GM21737 (cell line): Measurements from ENCODE around the gene NFE2L1.

Source experiments
- ATAC-seq: cut with Tn5 transposase; IDR thresholded peaks from one replicate; pipeline ENCODE4 v1.9.1; 2021; ENCODE audit warnings: mild to moderate bottlenecking, moderate library complexity; ENCODE audit not compliant: unreplicated experiment

Gene NFE2L1

DNA sequence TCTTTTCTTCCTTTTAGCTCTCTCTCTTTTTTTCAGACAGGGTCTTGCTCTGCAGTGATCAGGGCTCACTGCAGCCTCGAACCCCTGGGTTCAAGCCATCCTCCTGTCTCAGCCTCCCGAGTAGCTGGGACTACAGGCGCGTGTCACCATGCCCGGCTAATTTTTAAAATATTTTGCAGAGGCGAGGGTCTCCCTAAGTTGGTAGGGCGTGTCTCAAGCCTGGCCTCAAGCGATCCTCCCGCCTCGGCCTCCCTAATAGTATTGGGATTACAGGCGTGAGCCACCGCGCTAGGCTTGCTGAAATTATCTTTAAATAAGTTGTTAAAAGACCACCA, 58.6 kb downstream of the NFE2L1 start:
- no peak for ATAC-seq

DNA sequence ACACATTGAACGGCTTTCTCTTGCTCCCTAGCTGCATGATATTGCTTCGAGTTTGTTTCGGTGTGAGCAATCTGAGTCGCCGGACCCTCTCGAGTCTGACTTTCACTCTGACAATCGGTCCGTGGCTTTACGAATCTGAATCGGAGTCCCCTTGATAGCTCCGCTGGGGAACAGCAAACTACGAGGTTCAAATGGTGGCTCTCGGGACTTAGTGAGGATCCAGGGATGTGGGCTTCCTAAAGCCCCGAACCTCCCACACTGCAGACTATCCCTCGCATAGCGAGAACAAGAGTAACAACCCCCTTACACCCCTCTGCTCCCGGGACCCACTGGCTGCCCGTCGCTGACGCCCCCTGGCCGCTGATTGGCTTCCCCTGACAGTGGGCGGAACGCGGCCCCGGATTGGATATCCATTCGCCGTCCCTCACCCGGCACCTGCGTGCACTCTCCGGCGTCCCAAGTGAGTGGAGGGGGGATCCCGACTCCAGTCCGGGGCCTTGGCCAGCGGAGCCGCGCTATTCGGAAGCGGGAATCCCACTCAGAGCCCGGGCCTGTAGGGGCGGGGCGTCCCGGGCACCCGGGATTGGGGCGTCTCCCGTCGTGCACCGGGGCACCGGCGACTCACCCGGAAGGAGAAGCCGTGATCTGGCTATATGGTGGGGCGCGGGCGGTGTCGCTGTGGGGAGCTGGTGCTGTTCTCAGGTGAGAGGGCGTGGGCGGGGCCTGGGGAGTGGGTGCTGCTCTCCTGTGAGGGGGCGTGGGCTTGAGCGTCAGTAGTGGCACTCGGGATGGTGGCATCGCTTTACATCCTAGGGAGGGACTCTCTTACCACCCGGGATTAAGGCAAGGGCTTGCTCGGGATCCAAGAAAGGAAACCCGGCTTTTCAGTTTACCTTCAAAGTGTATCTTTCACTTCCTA, 59.2 kb downstream of the NFE2L1 start, which contains the start of gene SNX11:
Gene SNX11 (plus strand): TSS at position 630 of the 919 bp plus-strand sequence. CDS start 4,278 bp downstream, outside the sequence.
- peak; percentile 79 for ATAC-seq

DNA sequence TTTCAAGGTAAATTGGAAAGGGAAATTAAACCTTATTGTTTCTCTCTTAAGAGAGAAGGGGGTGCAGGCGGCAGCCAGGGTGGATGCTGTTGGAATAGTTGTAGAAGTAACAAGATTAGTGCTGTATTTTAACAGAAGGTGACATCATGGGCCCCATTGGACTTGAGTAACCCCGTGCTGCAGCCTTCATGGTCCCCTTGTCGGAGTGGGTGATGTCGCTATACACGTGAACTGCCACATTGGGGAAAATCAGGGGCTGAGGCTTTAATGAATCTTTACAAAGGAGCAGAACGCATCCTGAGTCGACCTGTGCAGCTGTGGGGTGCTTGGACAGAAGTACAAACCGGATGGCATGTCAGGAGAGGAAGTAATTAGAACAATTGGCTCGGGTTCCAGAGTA, 62.6 kb downstream of the NFE2L1 start:
- no peak for ATAC-seq
